HG03103 (cell line): ENCODE measurements around the gene TMEM242.
"Not testable (repeated sequence)": the region's sequence is repeated elsewhere in the genome, so short reads cannot be mapped to it uniquely, and the experiment has no call there.

Experiments
- ATAC-seq: cut with Tn5 transposase; IDR thresholded peaks from one replicate; pipeline ENCODE4 v1.9.1; 2021; ENCODE audit warnings: low read depth; ENCODE audit not compliant: unreplicated experiment

TMEM242 gene

DNA sequence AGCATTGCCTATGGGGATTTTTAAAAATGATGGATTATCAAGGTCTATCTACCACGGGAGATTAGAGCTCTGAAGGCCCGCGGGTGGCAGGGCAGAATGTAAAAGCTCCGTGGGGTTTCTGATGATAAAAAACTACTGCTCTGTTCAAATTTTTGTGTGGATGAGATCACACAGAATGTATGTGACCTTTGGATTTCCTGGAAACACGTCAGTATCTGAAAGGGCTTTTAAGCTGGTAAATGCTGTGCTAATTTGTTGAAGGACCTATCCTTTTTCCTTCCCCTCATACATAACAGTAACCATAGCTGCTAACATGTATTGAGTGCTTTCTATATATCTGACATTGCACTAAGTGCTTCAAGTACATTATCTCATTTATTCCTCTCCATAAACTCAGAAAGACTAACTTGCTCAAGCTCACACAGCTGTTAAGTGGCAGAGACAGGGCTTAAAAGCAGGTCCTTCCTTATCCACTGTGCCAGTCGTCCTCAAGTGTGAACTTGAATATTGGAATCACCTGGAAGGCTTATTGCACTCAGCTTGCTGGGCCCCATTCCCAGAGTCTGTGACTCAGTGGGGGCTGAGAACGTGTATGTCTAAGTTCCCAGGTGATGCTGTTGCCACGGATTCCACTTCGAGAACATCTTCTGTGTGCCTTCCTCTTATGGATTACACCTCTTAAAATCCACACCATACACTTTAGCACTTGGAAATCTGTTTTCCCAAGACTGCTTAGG, 1.9 kb upstream of the TMEM242 start:
- no peak for ATAC-seq

DNA sequence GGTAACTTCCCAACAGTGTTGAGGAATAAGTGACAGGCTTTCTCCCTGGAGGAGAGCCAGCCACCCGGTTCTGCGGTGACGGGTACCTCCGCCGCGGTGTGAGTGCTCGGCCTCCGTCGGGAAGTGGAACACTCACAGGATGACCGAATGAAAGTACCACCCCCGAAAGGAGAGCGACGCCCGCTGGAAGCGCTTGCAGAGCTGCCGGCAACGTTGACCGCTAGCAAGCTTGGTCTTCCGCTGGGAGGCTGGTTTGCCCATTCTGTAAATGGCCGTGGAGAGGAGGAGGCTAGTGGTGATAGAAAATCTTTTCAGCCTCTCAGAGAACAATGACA, 614 bp upstream of the TMEM242 start:
- no peak for ATAC-seq

DNA sequence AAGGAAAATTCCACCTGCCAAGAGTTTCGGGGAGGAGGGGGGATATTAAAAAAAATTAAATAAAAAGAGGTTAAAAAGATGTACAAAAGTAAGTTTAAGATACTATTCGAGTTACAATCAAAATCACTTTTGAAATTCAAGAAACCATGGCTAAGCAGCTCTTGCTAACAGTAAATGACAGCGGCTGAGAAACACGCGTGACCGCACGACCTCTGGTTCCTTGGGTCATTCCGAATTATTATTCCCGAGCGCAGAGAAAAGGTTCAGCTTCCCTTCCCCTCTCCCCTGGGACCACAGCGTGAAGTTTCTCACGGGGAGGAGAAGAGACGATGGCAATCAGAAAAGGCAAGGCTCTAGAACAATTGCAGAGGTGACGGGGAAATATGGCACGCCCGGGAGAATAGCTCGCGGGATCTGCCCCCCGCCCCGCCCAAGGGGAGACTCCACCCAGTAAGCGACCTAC, 496 bp downstream of the TMEM242 start:
- no peak for ATAC-seq

DNA sequence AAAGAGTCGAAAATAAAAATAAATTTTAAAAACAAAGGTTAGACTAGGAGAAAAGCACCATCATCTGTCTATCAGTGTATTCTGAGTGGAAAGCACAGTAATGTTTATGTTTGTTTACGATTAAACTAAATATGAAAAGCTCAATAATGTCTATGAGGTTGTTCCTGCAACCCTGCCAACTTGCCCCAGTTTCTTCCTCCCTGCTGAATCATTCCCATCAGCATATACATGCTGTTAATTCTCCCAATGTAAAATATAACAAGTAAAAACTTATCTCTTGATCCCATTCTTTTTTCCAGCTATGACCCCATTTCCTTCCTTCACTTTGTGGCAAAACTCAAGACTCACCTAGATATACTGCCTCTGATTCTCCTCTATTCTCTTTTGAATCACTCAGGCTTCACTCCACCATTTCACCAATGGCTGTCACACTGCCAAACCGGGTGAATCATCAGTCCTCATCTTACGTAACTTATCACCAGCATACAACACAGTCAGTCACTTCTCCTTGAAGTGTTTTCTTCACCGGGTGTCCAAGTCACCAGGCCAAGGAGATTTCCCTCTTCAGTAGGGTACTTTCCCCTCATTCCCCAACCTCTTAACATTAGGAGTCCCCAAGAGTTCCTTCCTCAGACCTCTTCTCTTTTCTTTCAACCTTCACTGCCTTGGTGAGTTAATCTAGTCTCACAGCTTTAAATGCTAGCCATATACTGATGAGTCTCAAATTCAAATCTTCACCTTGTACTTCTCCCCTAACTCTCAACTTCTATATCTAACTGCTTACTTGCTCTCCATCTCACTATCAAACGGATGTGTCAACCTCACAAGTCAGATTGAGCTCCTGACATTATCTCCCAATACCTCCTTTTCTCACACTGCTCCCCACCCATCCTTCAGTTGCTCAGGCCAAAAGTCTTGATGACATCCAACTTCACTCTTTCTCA, 6.2 kb downstream of the TMEM242 start:
- no peak for ATAC-seq

DNA sequence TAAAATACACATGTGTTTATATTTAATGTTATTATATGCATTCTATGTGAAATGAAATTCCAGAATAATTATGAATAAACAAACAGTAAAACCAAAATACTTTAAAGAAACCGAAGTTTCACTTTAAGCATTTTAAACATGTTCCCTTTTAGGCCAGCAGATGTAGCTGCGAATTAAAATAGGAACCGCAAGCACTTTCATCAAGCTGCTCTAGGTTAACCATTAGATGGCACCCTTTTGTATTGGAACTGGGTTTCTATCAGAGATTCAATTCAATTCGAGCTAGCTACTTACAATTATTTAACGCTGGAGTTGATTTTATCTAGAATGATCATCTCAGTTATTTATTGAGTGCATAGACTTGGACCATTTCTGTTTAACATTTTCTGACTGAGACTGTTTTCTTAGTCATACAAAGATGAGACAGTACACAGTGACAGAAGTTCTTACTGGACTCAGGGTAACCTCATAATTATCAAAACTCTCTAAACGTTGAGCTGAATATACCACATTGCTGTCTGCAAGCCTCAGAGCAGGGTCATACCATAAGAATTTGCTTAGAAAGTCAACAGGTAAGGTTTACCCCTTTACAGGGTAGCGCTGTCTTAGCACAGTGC, 8.5 kb downstream of the TMEM242 start:
- peak; percentile 52 for ATAC-seq

DNA sequence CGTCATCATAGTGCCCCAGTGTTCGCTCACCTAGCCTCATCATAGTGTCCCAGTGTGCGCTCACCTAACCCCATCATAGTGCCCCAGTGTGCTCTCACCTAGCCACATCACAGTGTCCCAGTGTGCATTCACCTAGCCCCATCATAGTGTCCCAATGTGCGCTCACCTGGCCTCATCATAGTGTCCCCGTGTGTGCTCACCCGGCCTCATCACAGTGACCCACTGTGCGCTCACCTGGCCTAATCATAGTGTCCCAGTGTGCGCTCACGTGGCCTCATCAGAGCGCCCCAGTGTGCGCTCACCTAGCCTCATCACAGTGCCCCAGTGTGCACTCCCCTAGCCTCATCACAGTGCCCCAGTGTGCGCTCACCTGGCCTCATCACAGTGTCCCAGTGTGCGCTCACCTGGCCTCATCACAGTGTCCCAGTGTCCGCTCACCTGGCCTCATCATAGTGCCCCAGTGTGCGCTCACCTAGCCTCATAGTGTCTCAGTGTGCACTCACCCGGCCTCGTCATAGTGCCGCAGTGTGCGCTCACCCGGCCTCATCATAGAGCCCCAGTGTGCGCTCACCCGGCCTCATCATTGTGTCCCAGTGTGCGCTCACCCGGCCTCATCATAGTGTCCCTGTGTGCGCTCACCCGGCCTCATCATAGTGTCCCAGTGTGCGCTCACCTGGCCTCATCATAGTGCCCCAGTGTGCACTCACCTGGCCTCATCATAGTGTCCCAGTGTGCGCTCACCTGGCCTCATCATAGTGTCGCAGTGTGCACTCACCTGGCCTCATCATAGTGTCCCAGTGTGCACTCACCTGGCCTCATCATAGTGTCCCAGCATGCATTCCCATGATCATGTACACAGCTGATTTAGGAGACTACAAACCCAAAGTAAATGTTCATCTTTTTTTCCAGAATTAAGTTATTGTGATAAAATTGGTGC, 9.5 kb downstream of the TMEM242 start:
- no peak for ATAC-seq

DNA sequence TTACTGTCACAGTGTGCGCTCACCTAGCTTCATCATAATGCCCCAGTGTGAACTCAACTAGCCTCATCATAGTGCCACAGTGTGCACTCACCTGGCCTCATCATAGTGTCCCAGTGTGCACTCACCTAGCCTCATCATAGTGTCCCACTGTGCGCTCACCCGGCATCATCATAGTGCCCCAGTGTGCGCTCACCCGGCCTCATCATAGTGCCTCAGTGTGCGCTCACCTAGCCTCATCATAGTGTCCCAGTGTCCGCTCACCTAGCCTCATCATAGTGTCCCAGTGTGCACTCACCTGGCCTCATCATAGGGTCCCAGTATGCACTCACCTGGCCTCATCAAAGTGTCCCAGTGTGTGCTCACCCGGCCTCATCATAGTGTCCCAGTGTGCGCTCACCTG, 10.6 kb downstream of the TMEM242 start:
- no peak for ATAC-seq

DNA sequence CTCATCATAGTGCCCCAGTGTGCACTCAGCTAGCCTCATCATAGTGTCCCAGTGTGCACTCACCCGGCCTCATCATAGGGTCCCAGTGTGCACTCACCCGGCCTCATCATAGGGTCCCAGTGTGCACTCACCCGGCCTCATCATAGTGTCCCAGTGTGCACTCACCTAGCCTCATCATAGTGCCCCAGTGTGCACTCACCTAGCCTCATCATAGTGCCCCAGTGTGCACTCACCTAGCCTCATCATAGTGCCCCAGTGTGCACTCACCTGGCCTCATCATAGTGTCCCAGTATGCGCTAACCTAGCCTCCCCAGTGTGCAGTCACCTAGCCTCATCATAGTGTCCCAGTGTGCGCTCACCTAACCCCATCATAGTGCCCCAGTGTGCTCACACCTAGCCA, 12.6 kb downstream of the TMEM242 start:
- not testable (repeated sequence) for ATAC-seq

DNA sequence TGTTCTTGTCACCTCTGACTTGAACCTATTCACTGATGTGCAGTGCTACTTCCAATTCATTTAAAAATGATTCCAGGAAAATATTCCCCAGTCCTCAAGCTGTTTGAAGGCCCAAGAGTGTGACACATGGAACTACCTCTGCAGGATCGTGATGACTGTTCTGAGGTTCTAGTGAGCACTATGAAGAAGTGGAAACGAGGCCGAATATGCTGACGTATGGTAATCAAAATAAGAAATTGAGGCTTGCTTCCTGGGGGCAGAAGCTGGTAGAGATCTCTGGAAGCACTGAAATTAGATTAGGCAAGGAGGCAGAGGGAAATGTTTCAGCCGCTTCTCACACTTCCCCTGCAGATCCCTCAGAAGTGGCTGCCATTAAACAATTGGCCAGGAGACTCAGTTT, 15.7 kb downstream of the TMEM242 start:
- ATAC-seq, result no peak

DNA sequence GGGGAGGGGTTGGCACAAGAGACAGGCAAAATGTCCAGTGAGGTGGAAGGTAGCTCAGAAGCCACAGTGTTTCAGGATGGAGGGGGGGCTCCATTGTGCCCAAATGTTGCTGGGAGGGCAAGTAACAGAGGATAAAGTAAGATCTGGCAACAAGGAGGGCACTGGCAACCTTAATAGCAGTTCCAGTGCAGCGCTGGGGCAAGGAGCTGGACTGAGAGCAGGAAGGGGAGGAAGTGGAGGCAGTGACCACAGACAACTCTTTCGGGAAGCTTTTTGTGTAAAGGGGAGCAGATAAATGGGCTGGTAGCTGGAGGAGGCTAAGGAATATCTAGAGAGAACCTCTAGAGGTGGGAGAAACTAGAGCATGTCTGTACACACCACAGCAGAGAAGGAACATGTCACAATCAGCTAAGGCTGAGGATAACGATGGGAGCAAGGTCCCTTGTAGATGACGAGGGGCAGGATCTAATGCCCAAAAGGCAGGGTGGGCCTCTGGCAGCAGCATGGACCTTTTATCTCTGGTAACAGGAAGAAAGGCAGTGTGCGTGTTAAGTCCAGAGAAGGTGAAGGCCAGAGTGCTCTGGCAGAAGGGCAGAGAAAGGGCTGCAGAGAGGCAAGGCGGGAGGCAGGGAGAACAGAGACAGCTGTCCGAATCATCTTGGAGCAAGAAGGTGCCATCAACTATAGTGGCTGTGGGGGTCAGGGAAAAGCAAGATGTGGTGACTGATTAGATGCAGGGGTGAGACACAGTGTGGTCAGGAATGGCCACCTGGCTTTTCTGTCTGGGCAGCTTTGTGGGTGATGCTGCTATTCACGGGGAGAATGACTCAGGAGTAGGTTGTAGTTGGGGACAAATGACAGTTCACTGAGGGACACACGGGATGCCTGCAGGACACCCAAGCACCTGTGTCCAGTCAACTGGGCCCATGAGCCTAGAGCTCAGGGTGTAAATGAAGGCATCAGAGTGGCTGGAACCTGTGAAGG, 17.4 kb downstream of the TMEM242 start:
- no peak for ATAC-seq

DNA sequence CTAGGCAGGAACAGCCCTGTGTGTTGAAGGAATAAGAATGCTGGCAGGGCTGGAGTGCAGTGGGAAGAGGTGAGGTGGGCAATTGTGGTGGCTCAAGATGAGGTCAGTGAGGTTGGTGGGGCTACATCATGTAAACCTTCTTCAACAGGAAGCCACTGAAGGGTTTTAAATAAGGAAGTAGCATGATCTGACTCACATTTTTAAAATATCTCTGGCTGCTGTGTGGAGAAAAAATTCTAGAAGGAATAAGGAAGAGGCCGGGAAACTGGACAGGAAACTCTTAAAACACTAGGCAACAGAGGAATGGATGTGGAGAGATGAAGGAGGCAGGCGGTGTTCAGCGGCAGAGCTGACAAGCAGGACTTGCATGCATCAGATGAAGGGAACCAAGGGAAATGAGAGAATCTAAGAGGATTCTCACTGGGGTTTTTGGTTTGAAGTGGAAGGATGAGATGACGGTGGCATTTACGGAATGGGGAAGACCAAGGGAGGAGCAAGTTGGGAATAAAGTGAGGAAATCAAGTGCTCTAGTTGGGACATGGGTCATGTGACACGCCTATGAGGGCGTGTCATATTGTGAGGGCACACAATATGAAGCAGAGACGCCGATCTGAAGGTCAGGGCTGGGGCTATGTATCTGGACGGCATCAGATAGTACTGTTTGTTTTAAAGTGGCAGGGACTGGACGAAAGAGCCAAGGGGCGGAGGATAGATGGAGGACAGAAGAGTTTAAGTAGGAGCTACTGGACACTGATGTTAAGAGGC, 18.2 kb downstream of the TMEM242 start:
- ATAC-seq, result no peak

DNA sequence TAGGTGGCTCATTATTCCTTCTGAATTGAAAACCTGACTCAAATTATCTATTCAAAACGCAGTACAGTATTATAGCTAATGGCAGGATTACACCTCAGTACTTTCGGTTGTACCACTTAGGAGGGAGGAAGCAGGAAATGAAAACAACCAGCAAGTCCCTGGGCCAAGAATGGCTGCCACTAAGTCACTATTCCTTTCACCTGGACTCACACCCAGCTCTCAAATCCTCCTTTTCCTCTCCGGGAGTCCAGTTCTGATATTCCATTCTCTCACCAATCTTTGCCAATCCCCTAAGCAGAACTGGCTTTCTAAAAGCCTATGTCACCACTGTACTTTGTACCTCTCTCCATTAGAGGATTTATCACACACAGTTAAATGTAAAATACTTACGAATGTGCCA, 20.6 kb downstream of the TMEM242 start:
- no peak for ATAC-seq

DNA sequence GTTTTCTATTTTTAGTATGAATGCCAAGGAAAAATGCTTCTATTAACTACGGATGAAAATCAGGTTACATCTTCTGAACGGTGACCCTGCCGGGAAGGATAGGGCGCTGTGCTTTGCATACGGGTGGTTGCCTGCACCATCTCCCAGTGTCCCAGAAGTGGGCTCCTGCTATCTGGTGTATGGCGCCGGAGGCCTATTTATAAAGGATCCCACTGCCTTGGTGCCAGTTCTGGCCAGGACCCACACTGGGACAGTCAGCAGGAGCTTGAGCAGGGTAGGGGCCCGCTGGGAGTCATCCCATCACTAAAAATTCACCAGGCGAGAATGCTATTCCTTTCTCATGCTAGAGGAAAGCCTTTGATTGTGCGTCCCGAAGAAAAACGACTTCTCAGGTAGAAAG, 22.9 kb downstream of the TMEM242 start:
- no peak for ATAC-seq

DNA sequence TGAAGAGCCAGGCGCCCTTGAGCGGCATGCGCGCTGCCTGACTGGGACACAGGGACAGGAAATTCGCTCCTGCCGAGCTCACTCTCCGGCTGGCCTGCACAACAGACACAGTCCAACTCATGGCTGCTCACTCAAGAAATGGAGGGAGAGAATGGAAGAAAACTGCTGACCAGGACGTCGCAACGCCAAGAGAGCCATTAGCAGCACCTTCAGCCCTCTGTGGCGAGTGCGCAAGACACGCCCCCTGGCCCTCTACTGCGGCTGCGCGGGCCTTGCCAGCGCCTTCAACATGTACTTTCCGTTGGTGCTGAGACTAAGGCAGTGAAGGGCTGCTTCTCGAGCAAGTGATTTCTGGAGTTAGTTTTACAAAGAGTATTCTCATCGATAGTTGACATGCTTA, 23.3 kb downstream of the TMEM242 start:
- no peak for ATAC-seq

DNA sequence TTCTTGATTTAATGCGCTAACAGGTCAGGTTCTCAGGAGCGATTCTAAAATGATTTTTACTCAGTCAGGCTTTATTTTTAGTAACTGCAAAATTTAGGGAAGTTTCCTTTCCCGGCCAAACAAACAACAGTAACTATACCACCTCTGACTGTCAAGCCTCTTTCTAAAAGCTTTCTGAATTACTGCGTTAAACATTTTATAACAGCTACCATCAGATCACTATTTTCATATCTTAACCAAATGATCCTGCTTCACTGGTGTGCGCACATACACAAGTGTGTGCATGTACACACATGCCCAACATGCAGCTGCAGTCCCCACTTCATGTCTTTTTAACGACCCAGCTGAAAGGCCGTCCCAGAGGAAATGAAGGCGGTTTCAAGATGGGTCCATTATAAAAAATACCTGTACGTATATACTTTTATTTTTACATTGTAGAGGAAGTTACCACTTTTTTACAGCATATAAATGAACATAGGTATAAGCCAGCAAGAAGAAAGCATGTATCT, 25.0 kb downstream of the TMEM242 start:
- no peak for ATAC-seq

DNA sequence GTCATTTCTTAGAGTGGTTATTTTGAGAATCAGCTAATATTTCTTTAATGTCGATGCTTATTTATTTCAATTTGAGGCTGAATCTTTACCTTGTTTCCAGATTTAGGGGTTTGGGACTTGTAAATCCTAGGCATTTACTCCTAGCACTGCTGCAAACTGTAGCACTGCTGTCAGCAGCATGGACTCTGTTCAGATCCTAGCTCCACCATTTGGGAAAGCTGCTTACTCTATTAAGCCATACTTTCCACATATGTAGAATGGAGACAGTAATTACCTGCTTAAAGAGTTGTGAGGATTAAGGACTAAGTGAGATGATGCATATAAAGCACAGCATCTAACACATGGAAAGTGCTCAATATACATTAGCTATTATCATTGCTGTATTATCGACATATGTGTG, 28.7 kb downstream of the TMEM242 start:
- no peak for ATAC-seq

DNA sequence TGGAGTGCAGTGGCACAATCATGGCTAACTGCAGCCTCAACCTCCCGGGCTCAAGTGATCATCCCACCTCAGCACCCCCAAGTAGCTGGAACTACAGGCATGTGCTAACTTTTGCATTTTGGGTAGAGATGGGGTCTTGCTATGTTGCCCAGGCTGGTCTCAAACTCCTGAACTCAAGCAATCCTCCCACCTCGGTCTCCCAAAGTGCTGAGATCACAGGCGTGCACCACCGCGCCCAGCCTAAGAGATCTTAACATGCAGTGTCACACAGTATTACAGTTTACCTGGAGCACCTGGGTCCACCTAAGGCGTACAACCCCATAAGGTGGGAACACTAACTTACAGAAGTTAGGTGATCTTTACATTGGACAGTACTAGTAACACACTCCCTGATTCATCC, 29.5 kb downstream of the TMEM242 start:
- no peak for ATAC-seq

DNA sequence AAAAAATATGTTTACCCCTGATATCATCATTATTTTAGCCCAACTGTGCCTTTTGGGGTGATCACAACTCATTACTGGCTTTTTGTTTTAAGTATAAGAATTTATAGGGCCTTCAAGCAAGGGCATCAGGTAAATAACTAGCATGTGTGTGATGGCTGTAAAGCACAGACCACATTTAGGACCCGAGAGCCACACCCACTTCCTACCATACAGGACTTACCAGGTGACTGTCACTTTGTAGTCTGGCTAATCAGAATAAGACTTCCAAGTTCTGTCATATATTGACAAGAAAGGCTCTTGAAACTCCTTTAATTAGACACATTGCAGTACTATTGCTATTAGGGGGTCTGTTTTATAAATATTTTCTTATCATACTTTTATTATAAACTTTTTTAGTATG, 31.1 kb downstream of the TMEM242 start:
- no peak for ATAC-seq
